GM13977 (cell line): Measurements from ENCODE around the gene GID8.

ENCODE experiments used
- DNase-seq: peaks from one replicate; pipeline ENCODE4 v3.0.0; 2012; ENCODE audit warnings: low spot score
- in situ Hi-C: fragments of 300-500 bp; cut with MboI; formaldehyde crosslinking; loops from one replicate; pipeline ENCODE4 v1.12.0; 2022; ENCODE audit warnings: low sequenced_read_pairs, low pct_unique_long_range_greater_than_20kb, mixed read lengths, inconsistent platforms; ENCODE audit not compliant: unreplicated experiment
- TF ChIP-seq, protein P1 (sequence below): IDR thresholded peaks from 2 replicates; pipeline ENCODE4 v1.5.1; 2012; ENCODE audit warnings: mild to moderate bottlenecking, control low read depth; ENCODE audit not compliant: insufficient read depth; ENCODE audit errors: extremely low read depth, missing control alignments

Gene GID8

DNA sequence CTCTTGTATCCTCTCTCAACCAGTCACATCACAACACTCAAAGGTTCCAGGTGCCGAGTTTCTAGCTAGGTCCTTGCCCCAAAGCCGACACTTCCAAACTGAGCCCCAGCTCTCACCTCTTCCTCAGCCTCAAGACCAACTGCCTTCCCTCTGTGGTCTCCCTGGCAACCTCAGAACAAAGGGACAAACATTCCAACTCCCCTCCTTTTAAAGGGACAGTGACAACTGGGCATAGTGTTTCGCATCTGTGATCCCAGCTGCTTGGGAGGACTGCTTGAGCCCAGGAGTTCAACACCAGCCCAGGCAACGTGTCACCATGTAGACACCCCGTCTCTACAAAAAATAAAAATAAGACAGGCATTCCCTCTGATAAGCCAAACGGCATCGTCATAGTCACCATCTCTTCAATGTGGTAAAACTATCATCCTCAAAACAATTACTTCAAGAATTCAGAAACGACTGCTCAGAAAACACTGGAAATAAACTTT lies 22.9 kb upstream of the GID8 start:
- in situ Hi-C loops = no loop called here
- DNase-seq = no peak
- TF ChIP-seq, protein P1, sequence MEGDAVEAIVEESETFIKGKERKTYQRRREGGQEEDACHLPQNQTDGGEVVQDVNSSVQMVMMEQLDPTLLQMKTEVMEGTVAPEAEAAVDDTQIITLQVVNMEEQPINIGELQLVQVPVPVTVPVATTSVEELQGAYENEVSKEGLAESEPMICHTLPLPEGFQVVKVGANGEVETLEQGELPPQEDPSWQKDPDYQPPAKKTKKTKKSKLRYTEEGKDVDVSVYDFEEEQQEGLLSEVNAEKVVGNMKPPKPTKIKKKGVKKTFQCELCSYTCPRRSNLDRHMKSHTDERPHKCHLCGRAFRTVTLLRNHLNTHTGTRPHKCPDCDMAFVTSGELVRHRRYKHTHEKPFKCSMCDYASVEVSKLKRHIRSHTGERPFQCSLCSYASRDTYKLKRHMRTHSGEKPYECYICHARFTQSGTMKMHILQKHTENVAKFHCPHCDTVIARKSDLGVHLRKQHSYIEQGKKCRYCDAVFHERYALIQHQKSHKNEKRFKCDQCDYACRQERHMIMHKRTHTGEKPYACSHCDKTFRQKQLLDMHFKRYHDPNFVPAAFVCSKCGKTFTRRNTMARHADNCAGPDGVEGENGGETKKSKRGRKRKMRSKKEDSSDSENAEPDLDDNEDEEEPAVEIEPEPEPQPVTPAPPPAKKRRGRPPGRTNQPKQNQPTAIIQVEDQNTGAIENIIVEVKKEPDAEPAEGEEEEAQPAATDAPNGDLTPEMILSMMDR = no peak

DNA sequence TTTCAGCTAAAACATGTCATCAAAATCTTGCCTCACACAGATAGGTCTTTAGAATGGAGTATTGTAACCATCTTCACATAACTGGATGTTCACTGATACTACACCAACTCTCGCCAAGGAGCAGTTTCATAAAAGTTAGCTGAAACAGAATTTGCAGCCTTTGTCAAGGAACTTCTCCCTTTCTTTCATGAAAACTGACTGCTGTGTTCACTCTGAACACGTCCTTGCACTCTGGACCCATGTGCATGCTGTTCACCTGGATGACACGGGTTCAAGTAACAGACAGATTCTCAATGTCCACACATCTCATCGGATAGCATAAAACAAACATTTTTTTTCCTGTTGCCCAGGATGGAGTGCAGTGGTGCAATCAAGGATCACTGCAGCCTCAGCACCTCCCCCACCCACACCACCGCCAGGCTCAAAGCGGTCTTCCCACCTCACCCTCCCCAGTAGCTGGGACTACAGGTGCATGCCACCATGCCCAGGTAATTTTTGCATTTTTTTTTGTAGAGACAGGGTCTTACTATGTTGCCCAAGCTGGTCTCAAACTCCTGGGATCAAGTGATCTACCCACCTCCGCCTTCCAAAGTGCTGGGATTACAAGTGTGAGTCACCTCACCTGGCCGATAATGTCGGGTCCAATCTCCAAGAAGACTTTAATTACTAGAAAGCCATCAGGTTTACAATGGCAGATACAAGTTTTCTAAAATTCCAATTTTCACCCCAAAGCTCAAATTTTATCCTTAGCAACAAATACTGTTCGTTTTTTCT lies 21.1 kb upstream of the GID8 start:
- in situ Hi-C loops = no loop called here
- DNase-seq = no peak
- TF ChIP-seq, protein P1 = no peak

DNA sequence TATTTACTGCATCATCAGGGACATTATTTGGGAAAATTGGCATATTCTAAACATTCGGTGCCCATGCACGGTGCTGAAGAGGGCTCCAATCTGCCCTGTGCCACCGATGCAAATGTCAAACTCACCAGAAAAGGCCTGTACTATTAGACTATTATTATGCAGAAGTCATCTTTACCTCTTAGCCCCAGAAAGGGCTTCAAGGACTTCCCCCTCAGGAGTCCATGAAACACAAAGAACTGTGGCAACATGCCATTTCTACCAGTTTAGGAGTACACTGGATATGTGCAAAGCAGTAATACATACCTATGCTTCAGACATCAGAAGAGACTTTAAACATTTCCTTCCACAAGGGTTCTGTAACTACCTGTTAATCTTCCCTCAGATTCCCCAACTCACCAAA lies 20.2 kb upstream of the GID8 start:
- in situ Hi-C loops = no loop called here
- DNase-seq = no peak
- TF ChIP-seq, protein P1 = no peak

DNA sequence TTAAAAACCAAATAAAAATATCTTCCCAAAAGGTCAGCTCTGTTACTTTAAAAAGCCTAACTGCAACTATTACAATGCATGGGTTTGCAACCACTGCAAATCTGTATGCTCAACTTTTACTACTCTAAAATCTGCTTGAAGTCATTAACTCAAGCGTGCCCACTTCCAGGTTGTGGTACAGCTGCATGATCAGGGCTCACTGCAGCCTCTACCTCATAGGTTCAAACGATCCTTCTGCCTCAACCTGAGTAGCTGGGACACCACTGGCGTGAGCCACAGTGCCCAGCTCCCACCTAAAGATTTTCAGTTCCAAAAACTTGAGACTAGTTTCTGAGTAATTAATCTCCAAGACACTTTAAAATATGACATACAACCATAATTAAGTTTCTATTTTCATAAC lies 19.8 kb upstream of the GID8 start:
- TF ChIP-seq, protein P1 = no peak
- in situ Hi-C loops = no loop called here
- DNase-seq = no peak

DNA sequence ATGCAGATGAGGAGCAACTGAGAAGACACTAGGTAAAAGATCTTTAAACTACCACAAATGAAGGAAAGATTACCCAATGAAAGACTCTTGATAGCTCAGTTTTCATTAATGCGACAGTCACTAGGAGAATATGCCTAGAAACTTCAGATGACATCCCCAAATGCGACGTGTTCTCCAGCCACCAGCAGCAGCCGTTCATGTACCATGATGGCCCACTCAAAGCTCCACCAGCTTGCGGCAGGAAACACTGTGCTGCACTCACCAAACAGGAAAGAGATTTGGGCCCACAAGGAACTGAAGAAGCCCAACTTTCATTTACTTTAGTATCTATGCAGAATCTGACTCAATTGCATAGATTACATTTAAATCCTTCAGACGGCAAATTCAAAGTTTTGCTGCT lies 19.1 kb upstream of the GID8 start:
- in situ Hi-C loops = no loop called here

DNA sequence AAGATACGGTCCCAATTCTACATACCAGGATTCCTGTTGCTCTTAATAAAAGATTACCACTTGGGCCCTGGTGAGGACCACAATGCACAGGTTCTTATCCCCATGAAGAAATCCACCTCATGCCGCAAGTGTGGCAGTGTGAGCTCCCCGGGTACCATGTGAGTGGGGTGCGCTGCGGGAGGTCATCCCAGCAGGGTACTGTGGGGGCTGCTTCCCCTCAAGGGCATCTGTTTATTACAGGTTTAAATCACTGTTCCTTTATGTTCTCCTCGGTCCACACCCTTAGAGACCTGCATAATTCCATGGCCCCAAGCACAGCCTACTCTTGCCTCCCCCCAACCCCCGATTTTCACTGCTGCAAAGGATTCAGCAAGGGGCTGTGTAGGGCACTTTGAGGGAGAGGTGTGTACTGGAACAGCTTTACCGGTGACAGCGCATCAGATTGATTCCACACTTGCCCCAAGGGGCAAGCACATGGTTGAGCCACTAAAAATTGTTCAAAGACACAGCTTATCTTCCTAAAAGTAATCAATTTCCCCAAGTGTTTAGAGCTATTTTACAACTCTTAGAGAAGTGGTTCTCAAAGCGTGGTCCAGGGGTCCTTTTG lies 17.8 kb upstream of the GID8 start:
- TF ChIP-seq, protein P1 = no peak
- in situ Hi-C loops = no loop called here
- DNase-seq = no peak

More for the DNA sequence above, 19.1 kb upstream of the GID8 start:
- TF ChIP-seq, protein P1 = no peak
- DNase-seq = no peak
